Fibroblast of lung (primary cell): ENCODE data around the gene DIAPH1. TPM values are rescaled to one million over a fixed set of nuclear protein-coding genes. Genes with fewer than 3 reads are reported as not detected.

Experiments
- DNase-seq, 2 donors: peaks; one replicate each; pipeline versions ENCODE4 v3.0.0 to v3.0.0-alpha.2; 2010; ENCODE audit warnings: low read depth in 2 of 2
- H2AFZ ChIP-seq: 2 replicates; pipeline ENCODE4 v1.5.1; 2012; ENCODE audit warnings: low read length, control low read depth, inconsistent platforms
- H3K27ac ChIP-seq: 2 replicates; pipeline ENCODE4 v1.5.1; 2011; ENCODE audit warnings: low read length, control low read depth; ENCODE audit not compliant: insufficient read depth
- H3K27me3 ChIP-seq: 2 replicates; pipeline ENCODE4 v1.5.1; 2011; ENCODE audit warnings: mild to moderate bottlenecking, low read length; ENCODE audit not compliant: control insufficient read depth, insufficient read depth
- H3K36me3 ChIP-seq: 2 replicates; pipeline ENCODE4 v1.5.1; 2011; ENCODE audit warnings: low read length; ENCODE audit not compliant: control insufficient read depth, insufficient read depth
- H3K4me1 ChIP-seq: 2 replicates; pipeline ENCODE4 v1.5.1; 2011; ENCODE audit warnings: low read length; ENCODE audit not compliant: control insufficient read depth, insufficient read depth; ENCODE audit errors: extremely low read depth
- H3K4me2 ChIP-seq: 2 replicates; pipeline ENCODE4 v1.5.1; 2011; ENCODE audit warnings: low read length, control low read depth; ENCODE audit not compliant: insufficient read depth; ENCODE audit errors: extremely low read depth
- H3K4me3 ChIP-seq, 4 experiments: fragments of 200-600 bp in 1 of 4; sonication (generic) in 1 of 4; replicated peaks in 1 of 4; 2 replicates each; pipeline ENCODE4 v1.5.1; 2011 to 2016; ENCODE audit warnings: low read length in 4 of 4, low read depth in 3 of 4, mild to moderate bottlenecking in 3 of 4, control low read depth in 2 of 4, inconsistent platforms in 1 of 4, mixed read lengths in 1 of 4; ENCODE audit not compliant: insufficient read depth in 1 of 4; ENCODE audit errors: control extremely low read depth in 1 of 4
- H3K79me2 ChIP-seq: 2 replicates; pipeline ENCODE4 v1.5.1; 2012; ENCODE audit warnings: mild to moderate bottlenecking, low read length, inconsistent platforms; ENCODE audit not compliant: control insufficient read depth, insufficient read depth
- H3K9ac ChIP-seq: 2 replicates; pipeline ENCODE4 v1.5.1; 2011; ENCODE audit warnings: mild to moderate bottlenecking, low read length, control low read depth; ENCODE audit not compliant: insufficient read depth
- H3K9me3 ChIP-seq: 2 replicates; pipeline ENCODE4 v1.5.1; 2012; ENCODE audit warnings: low read depth, low read length; ENCODE audit not compliant: control insufficient read depth, insufficient read depth
- H4K20me1 ChIP-seq: 2 replicates; pipeline ENCODE4 v1.5.1; 2011; ENCODE audit warnings: low read length; ENCODE audit not compliant: control insufficient read depth, insufficient read depth; ENCODE audit errors: extremely low read depth
- CTCF ChIP-seq, 2 donors: IDR thresholded peaks in 1 of 2; conservative IDR thresholded peaks in 1 of 2; 1 replicate in 1 of 2; 2 replicates in 1 of 2; pipeline ENCODE4 v1.5.1; 2011 to 2012; ENCODE audit warnings: low read length in 2 of 2, control low read depth in 1 of 2, inconsistent platforms in 1 of 2, low read depth in 1 of 2, mild to moderate bottlenecking in 1 of 2
- EZH2 ChIP-seq: IDR thresholded peaks from 2 replicates; pipeline ENCODE4 v1.5.1; 2012; ENCODE audit warnings: low read length, control low read depth, mild to moderate bottlenecking; ENCODE audit errors: missing control alignments
- polyA plus RNA-seq, 2 donors: library from polyadenylated mRNA; depleted of rRNA in 1 of 2; stranded (reverse) in 1 of 2; unstranded in 1 of 2; fragments of >200 nt; gene quantifications; 2 replicates each; pipeline ENCODE4 v1.2.1, GENCODE V29; 2011 to 2012; ENCODE audit warnings: missing spikeins in 1 of 2
- total RNA-seq: library from RNA; depleted of rRNA; stranded (reverse); fragments of >200 nt; gene quantifications from 2 replicates; pipeline ENCODE4 v1.2.1, GENCODE V29; 2014

Gene DIAPH1
- total and polyA plus RNA-seq, 2 donors (not counting 1 experiment from before 2014, with no cell fraction given) = 21.1 to 30.9 TPM

DNA sequence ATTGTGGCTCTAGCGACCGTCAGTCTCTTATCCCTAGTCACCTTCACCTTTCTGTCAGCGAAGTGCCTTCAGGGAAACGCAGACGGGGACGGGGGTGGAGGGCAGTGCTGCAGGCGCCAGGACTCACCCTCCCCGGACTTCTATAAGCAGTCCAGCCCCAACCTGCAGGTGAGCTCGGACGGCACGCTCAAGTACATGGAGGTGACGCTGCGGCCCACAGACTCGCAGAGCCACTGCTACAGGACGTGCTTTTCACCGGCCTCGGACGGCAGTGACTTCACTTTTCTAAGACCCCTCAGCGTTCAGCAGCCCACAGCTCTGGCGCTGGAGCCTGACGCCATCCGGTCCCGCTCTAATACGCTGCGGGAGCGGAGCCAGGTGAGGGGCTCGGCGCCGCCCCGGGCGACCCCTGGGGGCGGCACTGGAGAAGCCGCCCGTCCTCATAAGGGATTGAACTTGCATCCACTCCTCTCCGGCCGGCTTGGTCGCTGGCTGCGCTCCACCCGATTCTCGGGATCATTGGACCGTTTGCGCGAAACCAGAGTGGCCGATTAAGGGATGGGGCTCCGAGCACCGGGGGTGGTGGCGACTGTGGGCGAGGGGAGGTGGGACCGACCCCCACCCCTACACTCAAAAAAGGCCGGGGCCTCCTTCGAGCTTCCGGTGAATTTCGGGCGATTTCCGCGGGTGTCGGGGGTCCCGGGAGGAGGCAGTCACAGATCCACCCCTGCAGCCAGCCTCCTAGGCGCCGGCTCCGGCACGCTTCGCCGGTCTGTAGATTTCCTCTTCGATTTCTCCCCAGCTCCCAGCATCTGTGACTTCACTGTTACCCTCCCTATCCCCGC is 127.3 kb downstream of the DIAPH1 start:
- Histone ChIP-seq H3K36me3 (peaks cover 18% of the 10 kb centered on the region), H3K9ac (no peak overlapping the region), H3K27ac (no peak overlapping the region), H3K9me3 (no peaks in the 10 kb centered on the region), H4K20me1 (no peaks in the 10 kb centered on the region), H3K4me3 (no peak overlapping the region), H2AFZ (no peak overlapping the region), H3K27me3 (no peaks in the 10 kb centered on the region), H3K4me1 (peaks cover 25% of the 10 kb centered on the region), H3K79me2 (peaks cover 33% of the 10 kb centered on the region), H3K4me2 (no peak overlapping the region)
- DNase-seq = no peak
- TF ChIP-seq EZH2 (no peak), CTCF (conservative IDR thresholded peaks at IDR 0.05 in 1 of 2, IDR thresholded peaks at IDR 0.05 in 1 of 2; ENCODE audit: low read depth in 1 of 2, low read length in 2 of 2) (no peak)

DNA sequence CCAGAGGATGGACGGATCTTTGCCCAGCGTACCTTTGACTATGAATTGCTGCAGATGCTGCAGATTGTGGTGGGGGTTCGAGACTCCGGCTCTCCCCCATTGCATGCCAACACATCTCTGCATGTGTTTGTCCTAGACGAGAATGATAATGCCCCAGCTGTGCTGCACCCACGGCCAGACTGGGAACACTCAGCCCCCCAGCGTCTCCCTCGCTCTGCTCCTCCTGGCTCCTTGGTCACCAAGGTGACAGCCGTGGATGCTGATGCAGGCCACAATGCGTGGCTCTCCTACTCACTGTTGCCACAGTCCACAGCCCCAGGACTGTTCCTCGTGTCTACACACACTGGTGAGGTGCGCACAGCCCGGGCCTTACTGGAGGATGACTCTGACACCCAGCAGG is 128.0 kb downstream of the DIAPH1 start:
- peaks cover 39% of the 10 kb centered on the region for H3K79me2 ChIP-seq
- TF ChIP-seq CTCF (conservative IDR thresholded peaks at IDR 0.05 in 1 of 2, IDR thresholded peaks at IDR 0.05 in 1 of 2; ENCODE audit: low read depth in 1 of 2, low read length in 2 of 2) (no peak), EZH2 (no peak)
- DNase-seq = no peak
- H3K4me2 ChIP-seq = no peak overlapping the region
- no peak overlapping the region for H3K4me3 ChIP-seq
- no peaks in the 10 kb centered on the region for H3K9me3 ChIP-seq
- peaks cover 19% of the 10 kb centered on the region for H3K36me3 ChIP-seq
- no peaks in the 10 kb centered on the region for H4K20me1 ChIP-seq
- no peak overlapping the region for H3K9ac ChIP-seq
- H3K27me3 ChIP-seq = no peaks in the 10 kb centered on the region
- no peak overlapping the region for H2AFZ ChIP-seq
- no peak overlapping the region for H3K27ac ChIP-seq
- H3K4me1 ChIP-seq = peaks cover 25% of the 10 kb centered on the region

DNA sequence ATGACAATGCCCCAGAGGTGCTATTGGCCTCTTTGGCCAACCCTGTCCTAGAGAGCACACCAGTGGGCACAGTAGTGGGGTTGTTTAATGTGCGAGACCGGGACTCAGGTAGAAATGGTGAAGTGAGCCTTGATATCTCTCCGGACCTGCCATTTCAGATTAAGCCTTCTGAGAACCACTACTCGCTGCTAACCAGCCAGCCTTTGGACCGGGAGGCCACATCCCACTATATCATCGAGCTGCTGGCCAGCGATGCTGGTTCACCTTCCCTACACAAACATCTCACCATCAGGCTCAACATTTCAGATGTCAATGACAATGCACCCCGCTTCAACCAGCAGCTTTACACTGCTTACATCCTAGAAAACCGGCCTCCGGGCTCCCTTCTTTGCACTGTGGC is 128.5 kb downstream of the DIAPH1 start:
- Histone ChIP-seq H3K4me3 (no peak overlapping the region), H3K4me2 (no peak overlapping the region), H3K27me3 (no peaks in the 10 kb centered on the region), H3K9ac (no peak overlapping the region), H3K36me3 (peaks cover 23% of the 10 kb centered on the region), H3K9me3 (no peaks in the 10 kb centered on the region), H3K27ac (no peak overlapping the region), H3K4me1 (peaks cover 25% of the 10 kb centered on the region), H3K79me2 (peaks cover 42% of the 10 kb centered on the region), H2AFZ (no peak overlapping the region), H4K20me1 (no peaks in the 10 kb centered on the region)
- TF ChIP-seq CTCF (conservative IDR thresholded peaks at IDR 0.05 in 1 of 2, IDR thresholded peaks at IDR 0.05 in 1 of 2; ENCODE audit: low read depth in 1 of 2, low read length in 2 of 2) (no peak), EZH2 (no peak)
- DNase-seq = no peak
